BE2C (cell line): Measurements from ENCODE around the gene FBXO38.

Source experiments
- DNase-seq: peaks from one replicate; pipeline ENCODE4 v3.0.0-alpha.2; 2020
- H3K27me3 ChIP-seq: fragments of 250-450 bp; sonication (Bioruptor Pico); 2 replicates; pipeline ENCODE4 v1.5.1; 2020; ENCODE audit warnings: mild to moderate bottlenecking
- H3K36me3 ChIP-seq: fragments of 250-450 bp; sonication (Bioruptor Pico); 2 replicates; pipeline ENCODE4 v1.5.1; 2020; ENCODE audit warnings: mild to moderate bottlenecking
- H3K4me1 ChIP-seq: fragments of 250-450 bp; sonication (Bioruptor Pico); 2 replicates; pipeline ENCODE4 v1.5.1; 2020
- H3K4me3 ChIP-seq: 2 replicates; pipeline ENCODE4 v1.5.1; 2011; ENCODE audit warnings: low read depth, low read length
- H3K9me3 ChIP-seq: fragments of 250-450 bp; sonication (Bioruptor Pico); 2 replicates; pipeline ENCODE4 v1.5.1; 2020
- TF ChIP-seq, protein P1 (sequence below): IDR thresholded peaks from 2 replicates; pipeline ENCODE4 v1.5.1; 2012; ENCODE audit warnings: mild to moderate bottlenecking, low read depth, low read length

FBXO38 gene

DNA sequence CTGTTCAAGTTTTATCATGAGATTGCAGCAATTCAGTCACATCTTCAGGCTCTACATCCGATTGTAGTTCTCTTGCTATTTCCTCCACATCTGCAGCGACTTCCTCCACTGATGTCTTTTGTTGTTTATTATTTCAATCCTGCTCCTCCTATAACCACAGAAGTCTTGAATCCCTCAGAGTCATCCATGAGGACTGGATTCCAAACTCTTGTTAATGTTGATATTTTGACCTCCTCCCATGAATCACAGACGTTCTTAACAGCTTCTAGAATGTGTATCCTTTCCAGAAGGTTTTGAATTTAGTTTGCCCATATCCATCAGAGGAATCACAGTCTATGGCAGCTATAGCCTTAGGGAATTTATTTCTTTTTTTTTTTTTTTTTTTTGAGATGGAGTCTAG lies 3.6 kb downstream of the FBXO38 start:
- no peak overlapping the region for H3K4me3 ChIP-seq
- H3K27me3 ChIP-seq, result no peaks in the 10 kb centered on the region
- TF ChIP-seq, protein P1, sequence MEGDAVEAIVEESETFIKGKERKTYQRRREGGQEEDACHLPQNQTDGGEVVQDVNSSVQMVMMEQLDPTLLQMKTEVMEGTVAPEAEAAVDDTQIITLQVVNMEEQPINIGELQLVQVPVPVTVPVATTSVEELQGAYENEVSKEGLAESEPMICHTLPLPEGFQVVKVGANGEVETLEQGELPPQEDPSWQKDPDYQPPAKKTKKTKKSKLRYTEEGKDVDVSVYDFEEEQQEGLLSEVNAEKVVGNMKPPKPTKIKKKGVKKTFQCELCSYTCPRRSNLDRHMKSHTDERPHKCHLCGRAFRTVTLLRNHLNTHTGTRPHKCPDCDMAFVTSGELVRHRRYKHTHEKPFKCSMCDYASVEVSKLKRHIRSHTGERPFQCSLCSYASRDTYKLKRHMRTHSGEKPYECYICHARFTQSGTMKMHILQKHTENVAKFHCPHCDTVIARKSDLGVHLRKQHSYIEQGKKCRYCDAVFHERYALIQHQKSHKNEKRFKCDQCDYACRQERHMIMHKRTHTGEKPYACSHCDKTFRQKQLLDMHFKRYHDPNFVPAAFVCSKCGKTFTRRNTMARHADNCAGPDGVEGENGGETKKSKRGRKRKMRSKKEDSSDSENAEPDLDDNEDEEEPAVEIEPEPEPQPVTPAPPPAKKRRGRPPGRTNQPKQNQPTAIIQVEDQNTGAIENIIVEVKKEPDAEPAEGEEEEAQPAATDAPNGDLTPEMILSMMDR, result no peak
- DNase-seq, result no peak
- no peaks in the 10 kb centered on the region for H3K36me3 ChIP-seq
- H3K9me3 ChIP-seq, result no peaks in the 10 kb centered on the region
- peaks cover 7% of the 10 kb centered on the region for H3K4me1 ChIP-seq

DNA sequence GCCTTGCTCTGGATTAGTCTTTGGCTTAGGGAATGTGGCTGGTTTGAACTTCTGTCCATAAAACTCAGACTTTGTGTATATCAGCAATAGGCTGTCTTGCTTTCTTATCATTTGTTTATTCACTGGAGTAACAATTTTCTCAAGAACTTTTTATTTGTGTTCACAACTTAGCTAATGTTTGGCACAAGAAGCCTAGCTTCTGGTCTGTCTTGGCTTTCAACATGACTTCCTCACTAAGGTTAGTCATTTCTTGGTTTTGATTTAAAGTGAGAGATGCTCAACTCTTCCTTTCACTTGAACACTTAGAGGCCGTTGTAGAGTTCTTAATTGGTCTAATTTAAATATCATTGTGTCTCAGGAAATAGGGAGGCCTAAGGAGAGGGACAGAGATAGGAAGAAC lies 4.9 kb downstream of the FBXO38 start:
- H3K4me1 ChIP-seq, result peaks cover 7% of the 10 kb centered on the region
- no peaks in the 10 kb centered on the region for H3K36me3 ChIP-seq

DNA sequence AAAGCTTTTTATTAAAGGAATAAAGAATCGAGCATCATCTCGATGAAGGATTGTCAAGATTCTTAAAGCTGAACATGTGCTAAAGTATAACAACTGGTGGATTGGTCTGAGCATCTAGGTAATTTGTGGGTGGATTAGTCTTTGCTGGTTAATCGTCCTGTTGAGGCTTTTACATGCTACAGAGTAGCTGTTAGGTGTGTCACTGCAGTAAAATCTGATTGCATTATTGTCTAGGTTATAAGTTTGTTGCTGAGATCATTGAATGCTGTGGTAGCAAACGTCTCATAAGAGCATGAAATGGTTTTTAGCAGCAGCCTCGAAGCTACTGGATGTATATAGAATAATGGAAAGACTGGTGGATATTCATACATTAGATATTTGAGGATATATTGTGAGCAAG lies 7.2 kb downstream of the FBXO38 start:
- no peaks in the 10 kb centered on the region for H3K9me3 ChIP-seq
- peaks cover 7% of the 10 kb centered on the region for H3K4me1 ChIP-seq
- peaks cover 7% of the 10 kb centered on the region for H3K36me3 ChIP-seq
- no peak for DNase-seq
- H3K27me3 ChIP-seq, result no peaks in the 10 kb centered on the region
- H3K4me3 ChIP-seq, result no peak overlapping the region
- TF ChIP-seq, protein P1, result no peak

More for the DNA sequence above, 4.9 kb downstream of the FBXO38 start:
- TF ChIP-seq, protein P1, result no peak
- no peaks in the 10 kb centered on the region for H3K27me3 ChIP-seq
- no peak overlapping the region for H3K4me3 ChIP-seq
- H3K9me3 ChIP-seq, result no peaks in the 10 kb centered on the region
- DNase-seq, result no peak

DNA sequence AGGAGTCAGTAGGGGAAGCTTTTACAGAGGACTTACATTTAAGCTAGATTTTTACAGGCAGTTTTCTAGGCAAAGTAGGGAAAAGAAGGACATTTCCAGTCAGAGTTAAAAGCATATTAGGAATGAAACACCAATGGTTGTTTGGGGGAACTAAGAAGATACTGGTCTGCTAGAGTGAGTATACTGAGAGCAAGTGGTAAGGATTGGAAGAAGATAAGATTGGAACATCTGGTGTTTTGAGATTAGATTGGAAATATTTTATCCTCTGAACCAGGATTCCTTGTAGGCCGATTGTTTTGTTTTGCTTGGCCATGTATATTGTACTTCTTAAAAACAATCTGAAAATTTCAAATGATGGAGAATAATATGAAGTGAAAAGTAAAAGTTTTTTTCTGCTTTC lies 7.7 kb downstream of the FBXO38 start:
- H3K4me1 ChIP-seq, result peaks cover 7% of the 10 kb centered on the region
- H3K36me3 ChIP-seq, result peaks cover 7% of the 10 kb centered on the region
- DNase-seq, result no peak
- TF ChIP-seq, protein P1, result no peak
- no peak overlapping the region for H3K4me3 ChIP-seq
- H3K27me3 ChIP-seq, result no peaks in the 10 kb centered on the region
- H3K9me3 ChIP-seq, result no peaks in the 10 kb centered on the region

DNA sequence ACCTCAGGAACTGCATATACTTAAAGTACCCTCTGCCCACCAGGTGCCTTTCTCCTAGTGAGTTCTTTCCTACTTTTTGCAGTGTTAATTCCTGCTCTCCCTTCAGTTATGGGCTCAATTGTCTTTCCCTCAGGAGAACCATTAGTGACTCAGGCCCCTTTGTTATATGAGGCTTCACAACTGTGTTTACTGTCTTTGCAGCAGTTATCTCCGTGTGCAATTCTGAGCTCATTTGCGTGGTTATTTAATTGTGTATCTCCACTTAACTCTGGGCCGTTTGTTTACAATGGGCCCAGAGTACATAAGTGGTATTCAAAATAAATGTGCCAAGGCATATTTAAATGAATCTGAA lies 9.6 kb downstream of the FBXO38 start:
- H3K27me3 ChIP-seq, result no peaks in the 10 kb centered on the region
- no peaks in the 10 kb centered on the region for H3K9me3 ChIP-seq
- no peak overlapping the region for H3K4me3 ChIP-seq
- H3K4me1 ChIP-seq, result peaks cover 7% of the 10 kb centered on the region
- TF ChIP-seq, protein P1, result no peak
- peaks cover 7% of the 10 kb centered on the region for H3K36me3 ChIP-seq
- DNase-seq, result no peak

DNA sequence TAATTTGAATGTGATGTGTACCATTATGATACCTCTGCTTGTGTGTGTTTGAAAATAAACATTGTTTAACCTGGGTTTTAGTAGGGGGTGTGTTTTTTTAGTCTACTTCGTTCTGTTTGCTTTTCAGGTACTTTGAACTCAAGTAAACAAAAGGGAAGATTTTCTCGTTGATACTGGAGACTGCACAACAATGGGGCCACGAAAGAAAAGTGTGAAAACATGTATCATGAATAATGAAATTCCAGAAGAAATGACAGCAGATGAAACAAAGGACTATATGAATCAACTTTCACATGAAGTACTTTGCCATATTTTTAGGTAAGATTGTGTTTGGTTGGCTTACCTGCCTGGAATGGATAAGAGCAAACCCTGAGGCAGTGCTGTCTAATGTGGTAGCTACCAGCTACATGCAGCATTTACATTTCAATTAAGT lies 10.8 kb downstream of the FBXO38 start:
- H3K4me3 ChIP-seq, result no peak overlapping the region
- H3K36me3 ChIP-seq, result peaks cover 16% of the 10 kb centered on the region
- no peak for DNase-seq
- no peaks in the 10 kb centered on the region for H3K27me3 ChIP-seq
- TF ChIP-seq, protein P1, result no peak
- peaks cover 7% of the 10 kb centered on the region for H3K4me1 ChIP-seq
- no peaks in the 10 kb centered on the region for H3K9me3 ChIP-seq
